PC-9 (cell line): Measurements from ENCODE around the gene IL16. TPM values are rescaled to one million over a fixed set of nuclear protein-coding genes. Genes with fewer than 3 reads are reported as not detected.

ENCODE experiments used
- BruUV-seq: library from RNA; stranded (reverse); fragments of 400-500 nt; replicated peaks from 2 replicates; lab custom pipeline; 2021; lab: Mats Ljungman, UMichigan
- CTCF ChIA-PET: fragments of 300-600 bp; sonication (Branson Sonifier 250); formaldehyde crosslinking; loops from one replicate; lab custom pipeline; 2022; ENCODE audit warnings: antibody characterized with exemption; lab: Charles Lee
- POLR2A ChIA-PET: fragments of 300-600 bp; sonication (Branson Sonifier 250); formaldehyde crosslinking; loops from one replicate; lab custom pipeline; 2022; ENCODE audit warnings: antibody characterized with exemption; ENCODE audit not compliant: unreplicated experiment; lab: Charles Lee
- DNase-seq, 2 experiments: peaks; one replicate each; pipeline versions ENCODE4 v3.0.0 to v3.0.0-alpha.2; 2015 to 2022; ENCODE audit warnings: mixed read lengths in 1 of 2
- H2AFZ ChIP-seq: fragments of 200-600 bp; sonication (generic); 2 replicates; pipeline ENCODE4 v1.8.1; 2017; ENCODE audit warnings: antibody characterized with exemption
- H3F3A ChIP-seq: fragments of 200-600 bp; sonication (generic); 2 replicates; pipeline ENCODE4 v1.8.1; 2017; ENCODE audit warnings: antibody characterized with exemption, mild to moderate bottlenecking, low read depth; ENCODE audit not compliant: insufficient read depth
- H3K27ac ChIP-seq: fragments of 200-600 bp; sonication (generic); 2 replicates; pipeline ENCODE4 v1.6.1; 2016; ENCODE audit warnings: mixed run types
- H3K27me3 ChIP-seq: fragments of 200-600 bp; sonication (generic); 2 replicates; pipeline ENCODE4 v1.6.1; 2016; ENCODE audit warnings: low read depth, mixed run types; ENCODE audit not compliant: insufficient read depth
- H3K36me3 ChIP-seq: fragments of 200-600 bp; sonication (generic); 2 replicates; pipeline ENCODE4 v1.6.1; 2016; ENCODE audit warnings: low read depth, mixed run types
- H3K4me1 ChIP-seq: fragments of 200-600 bp; sonication (generic); replicated peaks from 2 replicates; pipeline ENCODE4 v1.6.1; 2016; ENCODE audit warnings: mixed run types; ENCODE audit not compliant: insufficient read depth
- H3K4me2 ChIP-seq: fragments of 200-600 bp; sonication (generic); 2 replicates; pipeline ENCODE4 v1.6.1; 2017; ENCODE audit warnings: mixed run types
- H3K4me3 ChIP-seq: fragments of 200-600 bp; sonication (generic); 2 replicates; pipeline ENCODE4 v1.6.1; 2016; ENCODE audit warnings: mixed run types
- H3K79me2 ChIP-seq: fragments of 200-600 bp; sonication (generic); 2 replicates; pipeline ENCODE4 v1.6.1; 2017; ENCODE audit warnings: low read depth, mixed run types
- H3K9me2 ChIP-seq: fragments of 200-600 bp; sonication (generic); 2 replicates; pipeline ENCODE4 v1.8.1; 2017; ENCODE audit warnings: mild to moderate bottlenecking; ENCODE audit not compliant: insufficient read depth
- H3K9me3 ChIP-seq: fragments of 200-600 bp; sonication (generic); 2 replicates; pipeline ENCODE4 v1.8.1; 2016; ENCODE audit warnings: low read depth; ENCODE audit not compliant: insufficient read depth
- H4K20me1 ChIP-seq: fragments of 200-600 bp; sonication (generic); 2 replicates; pipeline ENCODE4 v1.8.1; 2017; ENCODE audit not compliant: insufficient read depth
- CTCF ChIP-seq: fragments of 200-600 bp; sonication (generic); conservative IDR thresholded peaks from 2 replicates; pipeline ENCODE4 v1.6.1; 2017; ENCODE audit warnings: mixed run types, antibody characterized with exemption, mild to moderate bottlenecking, moderate library complexity
- EZH2 ChIP-seq: fragments of 200-600 bp; sonication (generic); IDR thresholded peaks from 2 replicates; pipeline ENCODE4 v1.8.0; 2017; ENCODE audit warnings: antibody characterized with exemption, low read depth
- intact Hi-C: fragments of 100-400 bp; cut with micrococcal nuclease; formaldehyde crosslinking; loops from one replicate; pipeline ENCODE4 v1.10.0; 2022; ENCODE audit not compliant: unreplicated experiment
- total RNA-seq: library from RNA; stranded (reverse); gene quantifications from 2 replicates; pipeline ENCODE4 v1.2.3, GENCODE V29; 2021

IL16 gene
- total RNA-seq, 1 experiment from 2014 or later = 0.50 TPM

- H3F3A ChIP-seq = no peaks in the 10 kb centered on the region
- no peaks in the 10 kb centered on the region for H4K20me1 ChIP-seq
- POLR2A ChIA-PET = no interaction called here
- no peak overlapping the region for H3K4me2 ChIP-seq
- H3K27ac ChIP-seq = no peak overlapping the region
- H3K9me3 ChIP-seq = no peaks in the 10 kb centered on the region
- DNase-seq = no peak
- H3K36me3 ChIP-seq = no peaks in the 10 kb centered on the region
- no peaks in the 10 kb centered on the region for H3K27me3 ChIP-seq
- TF ChIP-seq CTCF (no peak), EZH2 (no peak)
- no peaks in the 10 kb centered on the region for H3K4me1 ChIP-seq
- H3K9me2 ChIP-seq = no peaks in the 10 kb centered on the region
- CTCF ChIA-PET = no interaction called here
- no TSS peak for BruUV-seq
- H2AFZ ChIP-seq = no peak overlapping the region
- no peak overlapping the region for H3K4me3 ChIP-seq
- H3K79me2 ChIP-seq = no peaks in the 10 kb centered on the region
- intact Hi-C loops = no loop called here
These were observed 111.6 kb downstream of the IL16 start for GRCh38 chr15:81308260-81308659.

- no peaks in the 10 kb centered on the region for H3K36me3 ChIP-seq
- BruUV-seq = no TSS peak
- H3K79me2 ChIP-seq = no peaks in the 10 kb centered on the region
- ChIA-PET POLR2A (no interaction called here), CTCF (no interaction called here)
- H3K4me3 ChIP-seq = no peak overlapping the region
- TF ChIP-seq EZH2 (no peak), CTCF (no peak)
- no peaks in the 10 kb centered on the region for H3K9me3 ChIP-seq
- no peaks in the 10 kb centered on the region for H4K20me1 ChIP-seq
- no peak for DNase-seq
- intact Hi-C loops = no loop called here
- no peaks in the 10 kb centered on the region for H3K27me3 ChIP-seq
- H3K9me2 ChIP-seq = no peaks in the 10 kb centered on the region
- no peak overlapping the region for H3K27ac ChIP-seq
- no peak overlapping the region for H2AFZ ChIP-seq
- no peak overlapping the region for H3K4me2 ChIP-seq
- no peaks in the 10 kb centered on the region for H3K4me1 ChIP-seq
- H3F3A ChIP-seq = no peaks in the 10 kb centered on the region
These were observed 113.2 kb downstream of the IL16 start for GRCh38 chr15:81309647-81310450.

- Histone ChIP-seq H3K4me3 (no peak overlapping the region), H3K27me3 (no peaks in the 10 kb centered on the region), H3K36me3 (no peaks in the 10 kb centered on the region), H3K9me3 (no peaks in the 10 kb centered on the region), H3K4me1 (no peaks in the 10 kb centered on the region), H2AFZ (no peak overlapping the region), H3K79me2 (no peaks in the 10 kb centered on the region), H3K9me2 (no peaks in the 10 kb centered on the region), H3F3A (no peaks in the 10 kb centered on the region), H3K27ac (no peak overlapping the region), H4K20me1 (no peaks in the 10 kb centered on the region), H3K4me2 (no peak overlapping the region)
- DNase-seq = no peak
- intact Hi-C loops = no loop called here
- ChIA-PET CTCF (no interaction called here), POLR2A (no interaction called here)
- no TSS peak for BruUV-seq
- TF ChIP-seq CTCF (no peak), EZH2 (no peak)
These were observed 113.8 kb downstream of the IL16 start for GRCh38 chr15:81310480-81310879.
